Measurements from ENCODE around the gene SURF2. TPM values are rescaled to one million over a fixed set of nuclear protein-coding genes. Genes with fewer than 3 reads are reported as not detected.

SURF2 gene
- polyA plus RNA-seq, 1 of the 3 experiments (the other 2 are of a cell fraction), result 46.8 TPM

GRCh38 chr9:133356391-133357091 is at the start of gene SURF2, which contains the start of gene SURF1 (continued):
- TF ChIP-seq CTCF (IDR thresholded peaks at IDR 0.05) (no peak), PBX3 (IDR thresholded peaks at IDR 0.05) (no peak), MXI1 (IDR thresholded peaks at IDR 0.05; ENCODE audit: low read depth, low read length) (peak; percentile 77), USF1 (IDR thresholded peaks at IDR 0.05; ENCODE audit: borderline replicate concordance, low read depth) (peak; percentile 34; the same call in 1 of the 2 replicates), GATA2 (CRISPR knock-in tag; IDR thresholded peaks at IDR 0.05) (no peak), TCF12 (IDR thresholded peaks at IDR 0.05) (no peak), USF2 (IDR thresholded peaks at IDR 0.05; ENCODE audit: borderline replicate concordance, low read depth, low read length) (no peak), FOXJ3 (CRISPR knock-in tag; IDR thresholded peaks at IDR 0.05) (no peak), SMC3 (IDR thresholded peaks at IDR 0.05; ENCODE audit: low read depth, low read length) (no peak)

GRCh38 chr9:133307301-133307700 is 49.0 kb upstream of the SURF2 start:
- no peak overlapping the region for H3K9ac ChIP-seq
- H2AFZ ChIP-seq (ENCODE audit: low read depth), result no peak overlapping the region
- TF ChIP-seq TAF1 (IDR thresholded peaks at IDR 0.05; ENCODE audit: borderline replicate concordance, low read depth, low read length), result no peak
- no peak for TF ChIP-seq EZH2phosphoT487 (IDR thresholded peaks at IDR 0.05; ENCODE audit: borderline replicate concordance, low read depth)
- no peak for TF ChIP-seq CHD2 (IDR thresholded peaks at IDR 0.05; ENCODE audit: low read length, partially characterized antibody)
- TF ChIP-seq MAX (IDR thresholded peaks at IDR 0.05; ENCODE audit: low read depth), result no peak
- no peak for TF ChIP-seq PBX3 (IDR thresholded peaks at IDR 0.05)
- no peak for TF ChIP-seq FOXM1 (IDR thresholded peaks at IDR 0.05; ENCODE audit: low read depth)
- TF ChIP-seq RAD21 (IDR thresholded peaks at IDR 0.05; ENCODE audit: low read length), result no peak
- TF ChIP-seq SIN3A (IDR thresholded peaks at IDR 0.05; ENCODE audit: borderline replicate concordance, low read depth, low read length), result no peak
- no peak for TF ChIP-seq EP300 (IDR thresholded peaks at IDR 0.05; ENCODE audit: borderline replicate concordance in 1 of 2, low read depth in 1 of 2, low read length in 1 of 2)
- no peak for TF ChIP-seq TEAD4 (IDR thresholded peaks at IDR 0.05; ENCODE audit: borderline replicate concordance, insufficient read depth)
- no peak for TF ChIP-seq MEF2A (IDR thresholded peaks at IDR 0.05; ENCODE audit: borderline replicate concordance, low read depth)
- TF ChIP-seq ZBTB33 (IDR thresholded peaks at IDR 0.05; ENCODE audit: borderline replicate concordance, low read depth), result no peak
- TF ChIP-seq GABPA (IDR thresholded peaks at IDR 0.05; ENCODE audit: low read depth), result no peak
- TF ChIP-seq RXRA (IDR thresholded peaks at IDR 0.05; ENCODE audit: borderline replicate concordance, low read depth), result no peak
- no peak for TF ChIP-seq MXI1 (IDR thresholded peaks at IDR 0.05; ENCODE audit: low read depth, low read length)
- H3K4me1 ChIP-seq (ENCODE audit: control insufficient read depth in 1 of 2, insufficient read depth in 2 of 2, low read depth in 1 of 2, low read length in 1 of 2), result no peaks in the 10 kb centered on the region
- no peaks in the 10 kb centered on the region for H3K9me3 ChIP-seq
- H3F3A ChIP-seq (replicated peaks; ENCODE audit: insufficient read depth), result no peaks in the 10 kb centered on the region
- POLR2A ChIA-PET, result no interaction called here
- no peaks in the 10 kb centered on the region for H3K79me2 ChIP-seq (ENCODE audit: insufficient read depth)
- H3K4me3 ChIP-seq (ENCODE audit: low read depth in 2 of 2, low read length in 1 of 2), result no peak overlapping the region
- H3K9me2 ChIP-seq, result no peaks in the 10 kb centered on the region
- no peak for DNase-seq
- no peak overlapping the region for H3K4me2 ChIP-seq
- no peaks in the 10 kb centered on the region for H3K36me3 ChIP-seq (replicated peaks in 1 of 2; ENCODE audit: control insufficient read depth in 1 of 2, insufficient read depth in 2 of 2, low read length in 1 of 2)
- CTCF ChIA-PET, result interaction anchor here (0.9 to 1.5 kb wide), 2 partner anchors 22 to 120 kb away, joined by 3 to 6 read pairs; no protein-coding TSS in a partner anchor
- H4K20me1 ChIP-seq (ENCODE audit: insufficient read depth), result no peaks in the 10 kb centered on the region
- H3K27me3 ChIP-seq (ENCODE audit: insufficient read depth), result peaks cover 10% of the 10 kb centered on the region; the same call in 1 of the 2 replicates
- WGBS (ENCODE audit: low lambda C conversion rate), result 52% methylated on average over 16 of the region's 16 CpGs
- no peak overlapping the region for H3K27ac ChIP-seq (ENCODE audit: low read depth in 2 of 2, low read length in 1 of 2)
